ENCODE measurements around the gene AGT.

The AGT gene

GRCh38 chr1:230696722-230697437 is 17.0 kb downstream of the AGT start:
- DNase-seq = no peak
- Histone ChIP-seq H3K4me1 (no peaks in the 10 kb centered on the region), H3K36me3 (peaks cover 4% of the 10 kb centered on the region), H3K9me3 (no peaks in the 10 kb centered on the region), H3K4me3 (ENCODE audit: low read depth, low read length) (no peak overlapping the region), H3K27me3 (no peaks in the 10 kb centered on the region)
- no peak for TF ChIP-seq CTCF (IDR thresholded peaks at IDR 0.05; ENCODE audit: low read depth, low read length)

GRCh38 chr1:230696218-230696617 is 17.7 kb downstream of the AGT start:
- DNase-seq = no peak
- H3K9me3 ChIP-seq = no peaks in the 10 kb centered on the region
- H3K4me1 ChIP-seq = no peaks in the 10 kb centered on the region
- peaks cover 10% of the 10 kb centered on the region for H3K36me3 ChIP-seq
- no peaks in the 10 kb centered on the region for H3K27me3 ChIP-seq
- no peak for TF ChIP-seq CTCF (IDR thresholded peaks at IDR 0.05; ENCODE audit: low read depth, low read length)
- no peak overlapping the region for H3K4me3 ChIP-seq (ENCODE audit: low read depth, low read length)

GRCh38 chr1:230694991-230695390 is 18.9 kb downstream of the AGT start:
- TF ChIP-seq CTCF (IDR thresholded peaks at IDR 0.05; ENCODE audit: low read depth, low read length) = no peak
- H3K27me3 ChIP-seq = no peaks in the 10 kb centered on the region
- no peaks in the 10 kb centered on the region for H3K4me1 ChIP-seq
- no peak for DNase-seq
- H3K4me3 ChIP-seq (ENCODE audit: low read depth, low read length) = no peak overlapping the region
- no peaks in the 10 kb centered on the region for H3K9me3 ChIP-seq
- peaks cover 21% of the 10 kb centered on the region for H3K36me3 ChIP-seq

- H3K9me3 ChIP-seq = no peaks in the 10 kb centered on the region
- no peak for TF ChIP-seq CTCF (IDR thresholded peaks at IDR 0.05; ENCODE audit: low read depth, low read length)
- H3K36me3 ChIP-seq = peaks cover 26% of the 10 kb centered on the region
- DNase-seq = no peak
- no peak overlapping the region for H3K4me3 ChIP-seq (ENCODE audit: low read depth, low read length)
- no peaks in the 10 kb centered on the region for H3K4me1 ChIP-seq
- H3K27me3 ChIP-seq = no peaks in the 10 kb centered on the region
Measured at GRCh38 chr1:230694464-230694863, 19.5 kb downstream of the AGT start.

GRCh38 chr1:230693777-230694176 is 20.1 kb downstream of the AGT start:
- Histone ChIP-seq H3K27me3 (no peaks in the 10 kb centered on the region), H3K4me1 (no peaks in the 10 kb centered on the region), H3K36me3 (peaks cover 33% of the 10 kb centered on the region), H3K4me3 (ENCODE audit: low read depth, low read length) (no peak overlapping the region), H3K9me3 (no peaks in the 10 kb centered on the region)
- no peak for DNase-seq
- no peak for TF ChIP-seq CTCF (IDR thresholded peaks at IDR 0.05; ENCODE audit: low read depth, low read length)

- H3K27me3 ChIP-seq = no peaks in the 10 kb centered on the region
- no peak for DNase-seq
- no peaks in the 10 kb centered on the region for H3K4me1 ChIP-seq
- H3K9me3 ChIP-seq = no peaks in the 10 kb centered on the region
- H3K36me3 ChIP-seq = peaks cover 35% of the 10 kb centered on the region
- no peak overlapping the region for H3K4me3 ChIP-seq (ENCODE audit: low read depth, low read length)
- no peak for TF ChIP-seq CTCF (IDR thresholded peaks at IDR 0.05; ENCODE audit: low read depth, low read length)
Measured at GRCh38 chr1:230693221-230693620, 20.7 kb downstream of the AGT start.
